Caco-2 (cell line): ENCODE results near the gene ARHGAP27. TPM values are rescaled to one million over a fixed set of nuclear protein-coding genes. Genes with fewer than 3 reads are reported as not detected.
A peak's percentile ranks its signal among the peaks of the same experiment; 100 is the strongest.

Experiments used
- BruUV-seq: library from RNA; stranded (reverse); fragments of 400-500 nt; replicated peaks from 2 replicates; lab custom pipeline; 2021; lab: Mats Ljungman, UMichigan
- CTCF ChIA-PET: fragments of 300-600 bp; sonication (Branson Sonifier 250); formaldehyde crosslinking; loops from one replicate; lab custom pipeline; 2022; ENCODE audit warnings: antibody characterized with exemption; lab: Charles Lee
- POLR2A ChIA-PET: fragments of 300-600 bp; sonication (Branson Sonifier 250); formaldehyde crosslinking; loops from one replicate; lab custom pipeline; 2022; ENCODE audit warnings: antibody characterized with exemption; lab: Charles Lee
- DNase-seq, 2 experiments: peaks; one replicate each; pipeline versions ENCODE4 v3.0.0 to v3.0.0-alpha.2; 2020 to 2022
- H3K27me3 ChIP-seq: replicated peaks from 2 replicates; pipeline ENCODE4 v1.6.0; 2011; ENCODE audit warnings: low read length; ENCODE audit not compliant: control insufficient read depth, insufficient read depth
- H3K36me3 ChIP-seq: 2 replicates; pipeline ENCODE4 v1.5.1; 2011; ENCODE audit warnings: low read length; ENCODE audit not compliant: control insufficient read depth, insufficient read depth
- H3K4me1 ChIP-seq: fragments of 250-450 bp; sonication (Bioruptor Pico); 2 replicates; pipeline ENCODE4 v1.5.1; 2020; ENCODE audit warnings: mild to moderate bottlenecking
- H3K4me3 ChIP-seq: 2 replicates; pipeline ENCODE4 v1.5.1; 2011; ENCODE audit warnings: low read depth, mild to moderate bottlenecking, control low read depth, low read length
- H3K9me3 ChIP-seq: fragments of 250-450 bp; sonication (Bioruptor Pico); 2 replicates; pipeline ENCODE4 v1.5.1; 2020; ENCODE audit warnings: mild to moderate bottlenecking, moderate library complexity
- H3K27ac Mint-ChIP-seq: one replicate; pipeline ENCODE4 v1.8.0; 2022; ENCODE audit warnings: mixed read lengths; ENCODE audit not compliant: unreplicated experiment
- H3K27me3 Mint-ChIP-seq: one replicate; pipeline ENCODE4 v1.8.0; 2022; ENCODE audit warnings: mixed read lengths; ENCODE audit not compliant: insufficient read depth, unreplicated experiment
- H3K36me3 Mint-ChIP-seq: one replicate; pipeline ENCODE4 v1.8.0; 2022; ENCODE audit warnings: mild to moderate bottlenecking, mixed read lengths; ENCODE audit not compliant: insufficient read depth, unreplicated experiment
- H3K4me1 Mint-ChIP-seq: one replicate; pipeline ENCODE4 v1.8.0; 2022; ENCODE audit warnings: low read depth, mixed read lengths; ENCODE audit not compliant: unreplicated experiment
- H3K4me3 Mint-ChIP-seq: one replicate; pipeline ENCODE4 v1.8.0; 2022; ENCODE audit warnings: mild to moderate bottlenecking, moderate library complexity, mixed read lengths; ENCODE audit not compliant: unreplicated experiment
- H3K9me3 Mint-ChIP-seq: one replicate; pipeline ENCODE4 v1.8.0; 2022; ENCODE audit warnings: mixed read lengths; ENCODE audit not compliant: unreplicated experiment
- intact Hi-C: fragments of 100-400 bp; cut with micrococcal nuclease; formaldehyde crosslinking; loops from one replicate; pipeline ENCODE4 v1.10.0; 2022; ENCODE audit not compliant: unreplicated experiment
- total RNA-seq: library from RNA; stranded (reverse); gene quantifications from 2 replicates; pipeline ENCODE4 v1.2.3, GENCODE V29; 2022
- TF ChIP-seq, protein P1 (sequence below), 2 experiments: fragments of 200-600 bp in 1 of 2; IDR thresholded peaks; 1 replicate in 1 of 2; 2 replicates in 1 of 2; pipeline versions ENCODE4 v1.5.1 to v1.8.0; 2011 to 2022; ENCODE audit warnings: antibody characterized with exemption in 1 of 2, control low read depth in 1 of 2, inconsistent platforms in 1 of 2, low read depth in 1 of 2, low read length in 1 of 2, mild to moderate bottlenecking in 1 of 2, moderate library complexity in 1 of 2; ENCODE audit not compliant: insufficient read depth in 1 of 2, severe bottlenecking in 1 of 2, unreplicated experiment in 1 of 2

ARHGAP27 gene
- total RNA-seq, 1 experiment from 2014 or later = 35.9 TPM

DNA sequence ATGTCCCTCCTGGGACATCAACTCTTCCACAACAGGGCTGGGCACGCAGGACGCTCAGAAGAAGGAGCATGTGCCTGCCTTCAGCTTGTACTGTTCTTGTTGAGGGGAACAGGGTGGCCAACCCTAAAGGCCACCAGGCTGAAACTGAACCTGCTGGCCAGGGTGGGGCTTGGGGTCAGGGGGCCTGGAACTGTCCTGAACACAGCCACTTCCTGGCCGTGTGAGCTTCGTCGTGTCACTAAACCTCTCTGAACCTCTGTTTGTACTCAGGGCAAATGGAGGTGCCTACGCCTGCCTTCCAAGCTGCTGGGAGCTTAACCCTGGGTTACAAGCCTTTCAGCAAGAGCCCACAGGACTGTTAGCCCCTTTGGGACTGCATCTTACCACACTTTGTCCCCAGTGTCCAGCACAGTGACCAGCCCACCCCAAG lies 6.7 kb downstream of the ARHGAP27 start:
- intact Hi-C loops = loop anchor here (1.0 to 5.0 kb wide), 5 partner anchors 17 to 194 kb away; no protein-coding TSS in a partner anchor
- H3K4me3 Mint-ChIP-seq = peak overlapping the region; percentile 83

DNA sequence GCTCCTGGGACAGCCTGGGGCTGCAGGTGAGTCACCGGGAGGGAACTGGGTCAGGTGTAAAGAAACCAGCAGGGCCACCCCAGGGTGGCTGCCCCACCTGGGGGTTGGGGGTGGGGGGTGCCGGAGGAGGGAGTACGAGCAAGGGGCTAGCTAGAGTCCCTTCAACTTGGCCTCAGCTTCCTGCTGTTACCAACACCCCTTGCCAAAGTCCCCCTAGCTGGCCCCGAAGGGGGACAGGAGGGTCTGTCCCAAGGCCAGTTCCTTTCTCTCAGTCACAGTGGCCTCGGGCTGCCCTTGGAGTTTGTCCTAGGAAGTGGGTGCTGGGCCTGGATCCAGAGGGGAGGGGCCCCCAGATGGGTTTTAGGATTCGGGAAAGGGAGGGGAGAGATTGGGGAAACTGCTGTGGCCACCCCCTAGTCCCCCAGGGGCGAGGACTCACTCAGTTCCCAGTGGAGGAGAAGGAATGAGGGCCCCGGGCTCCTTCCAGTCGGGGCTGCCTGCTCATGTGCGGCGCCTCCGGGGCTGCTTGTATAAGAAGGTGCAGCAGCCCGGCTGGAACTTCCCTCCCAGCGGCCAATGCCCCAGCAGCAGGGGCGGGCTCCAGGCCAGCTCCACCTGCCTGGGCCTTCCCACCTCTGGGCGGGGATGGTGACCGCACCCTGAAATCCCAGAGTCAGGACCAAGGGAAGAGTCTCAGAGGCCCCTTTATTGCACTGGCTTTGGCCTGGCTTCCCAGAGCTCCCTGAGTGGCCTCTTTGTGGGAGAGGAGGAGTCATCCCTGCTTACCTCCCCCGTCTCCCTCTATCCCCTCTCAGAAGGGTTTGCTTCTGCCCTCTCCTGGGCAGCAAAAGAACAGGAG lies 7.3 kb downstream of the ARHGAP27 start:
- peak overlapping the region; percentile 58 for H3K4me3 ChIP-seq
- TF ChIP-seq, protein P1, sequence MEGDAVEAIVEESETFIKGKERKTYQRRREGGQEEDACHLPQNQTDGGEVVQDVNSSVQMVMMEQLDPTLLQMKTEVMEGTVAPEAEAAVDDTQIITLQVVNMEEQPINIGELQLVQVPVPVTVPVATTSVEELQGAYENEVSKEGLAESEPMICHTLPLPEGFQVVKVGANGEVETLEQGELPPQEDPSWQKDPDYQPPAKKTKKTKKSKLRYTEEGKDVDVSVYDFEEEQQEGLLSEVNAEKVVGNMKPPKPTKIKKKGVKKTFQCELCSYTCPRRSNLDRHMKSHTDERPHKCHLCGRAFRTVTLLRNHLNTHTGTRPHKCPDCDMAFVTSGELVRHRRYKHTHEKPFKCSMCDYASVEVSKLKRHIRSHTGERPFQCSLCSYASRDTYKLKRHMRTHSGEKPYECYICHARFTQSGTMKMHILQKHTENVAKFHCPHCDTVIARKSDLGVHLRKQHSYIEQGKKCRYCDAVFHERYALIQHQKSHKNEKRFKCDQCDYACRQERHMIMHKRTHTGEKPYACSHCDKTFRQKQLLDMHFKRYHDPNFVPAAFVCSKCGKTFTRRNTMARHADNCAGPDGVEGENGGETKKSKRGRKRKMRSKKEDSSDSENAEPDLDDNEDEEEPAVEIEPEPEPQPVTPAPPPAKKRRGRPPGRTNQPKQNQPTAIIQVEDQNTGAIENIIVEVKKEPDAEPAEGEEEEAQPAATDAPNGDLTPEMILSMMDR (IDR thresholded peaks at IDR 0.05; ENCODE audit: insufficient read depth in 1 of 2, low read depth in 1 of 2, low read length in 1 of 2, severe bottlenecking in 1 of 2, unreplicated experiment in 1 of 2) = peak; percentile 52 to 83
- BruUV-seq = no TSS peak
- Mint-ChIP-seq H3K27me3 (no peaks in the 10 kb centered on the region), H3K27ac (peak overlapping the region; percentile 93), H3K4me1 (peaks cover 28% of the 10 kb centered on the region), H3K4me3 (peak overlapping the region; percentile 83), H3K9me3 (no peaks in the 10 kb centered on the region), H3K36me3 (peaks cover 25% of the 10 kb centered on the region)
- no peaks in the 10 kb centered on the region for H3K9me3 ChIP-seq
- ChIA-PET POLR2A (interaction anchor here (0.5 to 2.0 kb wide), 5 partner anchors 17 to 193 kb away, joined by 3 to 16 read pairs (median 6); partner anchors contain the start of genes MAP3K14 and PLEKHM1), CTCF (interaction anchor here (0.5 to 2.3 kb wide), 34 partner anchors 9 to 897 kb away, joined by 3 to 105 read pairs (median 6); partner anchors contain the start of genes ACBD4, HEXIM2 and MAP3K14)
- H3K4me1 ChIP-seq = 0 out of 2 replicates have a peak, but pooled peaks cover 4% of the 10 kb centered on the region
- peak; percentile 98 to 99 for DNase-seq
- H3K36me3 ChIP-seq = no peaks in the 10 kb centered on the region
- H3K27me3 ChIP-seq = no peaks in the 10 kb centered on the region
- intact Hi-C loops = loop anchor here (1.0 to 5.0 kb wide), 5 partner anchors 17 to 193 kb away; no protein-coding TSS in a partner anchor

More for the DNA sequence above, 6.7 kb downstream of the ARHGAP27 start:
- POLR2A ChIA-PET = interaction anchor here (1.1 to 2.0 kb wide), 4 partner anchors 17 to 109 kb away, joined by 4 to 16 read pairs (median 8); partner anchors contain the start of genes MAP3K14 and PLEKHM1
- Histone ChIP-seq H3K4me3 (no peak overlapping the region), H3K36me3 (no peaks in the 10 kb centered on the region), H3K4me1 (0 out of 2 replicates have a peak, but pooled peaks cover 7% of the 10 kb centered on the region), H3K27me3 (no peaks in the 10 kb centered on the region), H3K9me3 (no peaks in the 10 kb centered on the region)
- TF ChIP-seq, protein P1 (IDR thresholded peaks at IDR 0.05; ENCODE audit: insufficient read depth in 1 of 2, low read depth in 1 of 2, low read length in 1 of 2, severe bottlenecking in 1 of 2, unreplicated experiment in 1 of 2) = no peak
- Mint-ChIP-seq H3K4me1 (peaks cover 28% of the 10 kb centered on the region), H3K27me3 (no peaks in the 10 kb centered on the region), H3K27ac (no peak overlapping the region), H3K9me3 (no peaks in the 10 kb centered on the region), H3K36me3 (peaks cover 20% of the 10 kb centered on the region)
- DNase-seq = no peak
- BruUV-seq = no TSS peak
- CTCF ChIA-PET = interaction anchor here (0.6 to 2.3 kb wide), 23 partner anchors 10 to 290 kb away, joined by 3 to 105 read pairs (median 6); partner anchors contain the start of genes ACBD4, HEXIM2 and MAP3K14

DNA sequence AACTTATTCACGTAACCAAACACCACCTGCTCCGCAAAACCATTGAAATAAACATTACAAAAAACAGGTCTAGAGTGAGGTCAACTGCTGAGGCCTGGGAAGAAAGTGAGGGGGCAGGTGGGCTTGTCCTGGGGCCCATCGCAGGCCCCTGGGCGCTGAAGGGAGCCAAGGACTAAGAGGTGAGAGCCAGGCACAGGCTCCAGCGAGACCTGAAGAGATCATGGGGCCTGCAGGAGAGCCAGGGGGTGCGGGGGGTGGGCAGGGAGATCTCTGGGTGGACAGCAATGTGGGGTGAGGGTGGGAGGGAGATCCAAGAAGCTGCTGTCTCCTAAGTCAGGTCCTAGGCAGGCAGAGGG lies 7.9 kb downstream of the ARHGAP27 start:
- Histone ChIP-seq H3K9me3 (no peaks in the 10 kb centered on the region), H3K27me3 (no peaks in the 10 kb centered on the region), H3K4me1 (0 out of 2 replicates have a peak, but pooled peaks cover 4% of the 10 kb centered on the region), H3K4me3 (peak overlapping the region; percentile 58), H3K36me3 (no peaks in the 10 kb centered on the region)
- ChIA-PET CTCF (interaction anchor here (1.1 to 2.2 kb wide), 4 partner anchors 18 to 178 kb away, joined by 4 to 30 read pairs (median 10); no protein-coding TSS in a partner anchor), POLR2A (interaction anchor here (0.5 to 2.0 kb wide), 2 partner anchors 53 to 192 kb away, joined by 3 to 10 read pairs; no protein-coding TSS in a partner anchor)
- peak overlapping the region; percentile 93 for H3K27ac Mint-ChIP-seq
- intact Hi-C loops = loop anchor here (1.0 to 5.0 kb wide), 5 partner anchors 16 to 192 kb away; no protein-coding TSS in a partner anchor
- BruUV-seq = no TSS peak
- H3K9me3 Mint-ChIP-seq = no peaks in the 10 kb centered on the region
- TF ChIP-seq, protein P1 (IDR thresholded peaks at IDR 0.05; ENCODE audit: insufficient read depth in 1 of 2, low read depth in 1 of 2, low read length in 1 of 2, severe bottlenecking in 1 of 2, unreplicated experiment in 1 of 2) = peak in 1 of 2 experiments; percentile 1
- peaks cover 28% of the 10 kb centered on the region for H3K4me1 Mint-ChIP-seq
- peak overlapping the region; percentile 83 for H3K4me3 Mint-ChIP-seq
- H3K36me3 Mint-ChIP-seq = peaks cover 25% of the 10 kb centered on the region
- no peak for DNase-seq
- H3K27me3 Mint-ChIP-seq = no peaks in the 10 kb centered on the region
